ENCODE results near the gene C1orf87.

The C1orf87 gene

GRCh38 chr1:60088620-60089155, 15.1 kb upstream of the C1orf87 start:
- Mint-ChIP-seq H3K4me3 (no peak overlapping the region), H3K36me3 (ENCODE audit: insufficient read depth) (no peaks in the 10 kb centered on the region), H3K27ac (no peak overlapping the region), H3K27me3 (peaks cover 0 to 15% of the 10 kb centered on the region in 2 donors), H3K9me3 (no peaks in the 10 kb centered on the region), H3K4me1 (ENCODE audit: low read depth in 2 of 2) (no peaks in the 10 kb centered on the region)
- ATAC-seq (replicated peaks): no peak
- DNase-seq: no peak

- DNase-seq (no peak), ATAC-seq (replicated peaks) (no peak)
- H3K27ac Mint-ChIP-seq: no peak overlapping the region
- H3K36me3 Mint-ChIP-seq (ENCODE audit: insufficient read depth): no peaks in the 10 kb centered on the region
- H3K4me1 Mint-ChIP-seq (ENCODE audit: low read depth in 2 of 2): no peaks in the 10 kb centered on the region
- peaks cover 0 to 15% of the 10 kb centered on the region in 2 donors for H3K27me3 Mint-ChIP-seq
- H3K4me3 Mint-ChIP-seq: no peak overlapping the region
- H3K9me3 Mint-ChIP-seq: no peaks in the 10 kb centered on the region
Measured at GRCh38 chr1:60087681-60088080, 14.1 kb upstream of the C1orf87 start.

GRCh38 chr1:60078182-60078581, 4.6 kb upstream of the C1orf87 start:
- no peaks in the 10 kb centered on the region for H3K9me3 Mint-ChIP-seq
- H3K4me1 Mint-ChIP-seq (ENCODE audit: low read depth in 2 of 2): no peaks in the 10 kb centered on the region
- peaks cover 2% of the 10 kb centered on the region for H3K36me3 Mint-ChIP-seq (ENCODE audit: insufficient read depth)
- H3K27ac Mint-ChIP-seq: no peak overlapping the region
- no peak overlapping the region for H3K4me3 Mint-ChIP-seq
- ATAC-seq (replicated peaks) (no peak), DNase-seq (no peak)
- H3K27me3 Mint-ChIP-seq: peaks cover 32 to 36% of the 10 kb centered on the region in 2 donors

- peaks cover 33 to 40% of the 10 kb centered on the region in 2 donors for H3K27me3 Mint-ChIP-seq
Measured at GRCh38 chr1:60071296-60071695, 2.3 kb downstream of the C1orf87 start.

GRCh38 chr1:60069691-60070090, 3.9 kb downstream of the C1orf87 start:
- ATAC-seq (replicated peaks) (no peak), DNase-seq (no peak)
- no peaks in the 10 kb centered on the region for H3K4me1 Mint-ChIP-seq (ENCODE audit: low read depth in 2 of 2)
- peaks cover 20 to 27% of the 10 kb centered on the region in 2 donors for H3K27me3 Mint-ChIP-seq
- peaks cover 2% of the 10 kb centered on the region for H3K36me3 Mint-ChIP-seq (ENCODE audit: insufficient read depth)
- peaks cover 0 to 2% of the 10 kb centered on the region in 2 donors for H3K9me3 Mint-ChIP-seq
- no peak overlapping the region for H3K27ac Mint-ChIP-seq
- H3K4me3 Mint-ChIP-seq: no peak overlapping the region

More at GRCh38 chr1:60071296-60071695, 2.3 kb downstream of the C1orf87 start:
- Mint-ChIP-seq H3K9me3 (peaks cover 0 to 2% of the 10 kb centered on the region in 2 donors), H3K4me3 (no peak overlapping the region), H3K36me3 (ENCODE audit: insufficient read depth) (peaks cover 2% of the 10 kb centered on the region), H3K27ac (no peak overlapping the region), H3K4me1 (ENCODE audit: low read depth in 2 of 2) (no peaks in the 10 kb centered on the region)
- ATAC-seq (replicated peaks) (no peak), DNase-seq (no peak)

- Mint-ChIP-seq H3K4me3 (no peak overlapping the region), H3K9me3 (peaks cover 0 to 2% of the 10 kb centered on the region in 2 donors), H3K4me1 (ENCODE audit: low read depth in 2 of 2) (no peaks in the 10 kb centered on the region), H3K36me3 (ENCODE audit: insufficient read depth) (no peaks in the 10 kb centered on the region), H3K27me3 (peaks cover 10 to 21% of the 10 kb centered on the region in 2 donors), H3K27ac (no peak overlapping the region)
- DNase-seq (no peak), ATAC-seq (replicated peaks) (no peak)
Measured at GRCh38 chr1:60068393-60069045, 5.1 kb downstream of the C1orf87 start.

GRCh38 chr1:60066001-60066400, 7.6 kb downstream of the C1orf87 start:
- Mint-ChIP-seq H3K27me3 (no peaks in the 10 kb centered on the region), H3K9me3 (peaks cover 0 to 2% of the 10 kb centered on the region in 2 donors), H3K4me1 (ENCODE audit: low read depth in 2 of 2) (no peaks in the 10 kb centered on the region), H3K4me3 (no peak overlapping the region), H3K36me3 (ENCODE audit: insufficient read depth) (no peaks in the 10 kb centered on the region), H3K27ac (no peak overlapping the region)
- DNase-seq (no peak), ATAC-seq (replicated peaks) (no peak)

GRCh38 chr1:60065199-60065598, 8.4 kb downstream of the C1orf87 start:
- DNase-seq (no peak), ATAC-seq (replicated peaks) (no peak)
- Mint-ChIP-seq H3K27ac (no peak overlapping the region), H3K27me3 (no peaks in the 10 kb centered on the region), H3K4me1 (ENCODE audit: low read depth in 2 of 2) (no peaks in the 10 kb centered on the region), H3K36me3 (ENCODE audit: insufficient read depth) (no peaks in the 10 kb centered on the region), H3K9me3 (peaks cover 0 to 2% of the 10 kb centered on the region in 2 donors), H3K4me3 (no peak overlapping the region)

- no peaks in the 10 kb centered on the region for H3K4me1 Mint-ChIP-seq (ENCODE audit: low read depth in 2 of 2)
- ATAC-seq (replicated peaks): no peak
- no peak overlapping the region for H3K27ac Mint-ChIP-seq
- H3K4me3 Mint-ChIP-seq: no peak overlapping the region
- DNase-seq: no peak
- no peaks in the 10 kb centered on the region for H3K27me3 Mint-ChIP-seq
- no peaks in the 10 kb centered on the region for H3K36me3 Mint-ChIP-seq (ENCODE audit: insufficient read depth)
- H3K9me3 Mint-ChIP-seq: peaks cover 0 to 2% of the 10 kb centered on the region in 2 donors
Measured at GRCh38 chr1:60063561-60063960, 10.0 kb downstream of the C1orf87 start.

- no peak overlapping the region for H3K4me3 Mint-ChIP-seq
- no peaks in the 10 kb centered on the region for H3K4me1 Mint-ChIP-seq (ENCODE audit: low read depth in 2 of 2)
- H3K27me3 Mint-ChIP-seq: peaks cover 0 to 6% of the 10 kb centered on the region in 2 donors
- no peaks in the 10 kb centered on the region for H3K9me3 Mint-ChIP-seq
- ATAC-seq (replicated peaks) (no peak), DNase-seq (no peak)
- no peak overlapping the region for H3K27ac Mint-ChIP-seq
- H3K36me3 Mint-ChIP-seq (ENCODE audit: insufficient read depth): no peaks in the 10 kb centered on the region
Measured at GRCh38 chr1:60059468-60059867, 14.1 kb downstream of the C1orf87 start.

GRCh38 chr1:60055336-60055735, 18.2 kb downstream of the C1orf87 start:
- no peak for DNase-seq
- ATAC-seq (replicated peaks): no peak
- Mint-ChIP-seq H3K27me3 (peaks cover 6 to 12% of the 10 kb centered on the region in 2 donors), H3K4me3 (no peak overlapping the region), H3K27ac (no peak overlapping the region), H3K36me3 (ENCODE audit: insufficient read depth) (no peaks in the 10 kb centered on the region), H3K4me1 (ENCODE audit: low read depth in 2 of 2) (no peaks in the 10 kb centered on the region), H3K9me3 (no peaks in the 10 kb centered on the region)

GRCh38 chr1:60054374-60054773, 19.2 kb downstream of the C1orf87 start:
- DNase-seq (no peak), ATAC-seq (replicated peaks) (no peak)
- Mint-ChIP-seq H3K27me3 (peaks cover 6 to 12% of the 10 kb centered on the region in 2 donors), H3K27ac (no peak overlapping the region), H3K36me3 (ENCODE audit: insufficient read depth) (no peaks in the 10 kb centered on the region), H3K4me1 (ENCODE audit: low read depth in 2 of 2) (no peaks in the 10 kb centered on the region), H3K9me3 (peaks cover 0 to 1% of the 10 kb centered on the region in 2 donors), H3K4me3 (no peak overlapping the region)

GRCh38 chr1:60052601-60053000, 21.0 kb downstream of the C1orf87 start:
- DNase-seq (no peak), ATAC-seq (replicated peaks) (no peak)
- Mint-ChIP-seq H3K27me3 (peaks cover 6 to 12% of the 10 kb centered on the region in 2 donors), H3K9me3 (peaks cover 0 to 2% of the 10 kb centered on the region in 2 donors), H3K4me3 (no peak overlapping the region), H3K27ac (no peak overlapping the region), H3K36me3 (ENCODE audit: insufficient read depth) (no peaks in the 10 kb centered on the region), H3K4me1 (ENCODE audit: low read depth in 2 of 2) (no peaks in the 10 kb centered on the region)

GRCh38 chr1:60051191-60051590, 22.4 kb downstream of the C1orf87 start:
- DNase-seq (no peak), ATAC-seq (replicated peaks) (no peak)
- no peaks in the 10 kb centered on the region for H3K4me1 Mint-ChIP-seq (ENCODE audit: low read depth in 2 of 2)
- H3K9me3 Mint-ChIP-seq: peaks cover 0 to 2% of the 10 kb centered on the region in 2 donors
- no peak overlapping the region for H3K4me3 Mint-ChIP-seq
- no peak overlapping the region for H3K27ac Mint-ChIP-seq
- peaks cover 6 to 17% of the 10 kb centered on the region in 2 donors for H3K27me3 Mint-ChIP-seq
- no peaks in the 10 kb centered on the region for H3K36me3 Mint-ChIP-seq (ENCODE audit: insufficient read depth)

All from effector memory CD8-positive, alpha-beta T cell (primary cell).